GM18526 (cell line): Measurements from ENCODE around the gene FN3KRP.

Experiments
- POLR2A ChIP-seq: IDR thresholded peaks from 3 replicates; pipeline ENCODE4 v1.6.1; 2011; ENCODE audit not compliant: insufficient read length; ENCODE audit errors: extremely low read depth

The FN3KRP gene

GRCh38 chr17:82740906-82741759, 24.6 kb downstream of the FN3KRP start:
- TF ChIP-seq POLR2A, result no peak

- no peak for TF ChIP-seq POLR2A
Observed at GRCh38 chr17:82743344-82744219, 27.1 kb downstream of the FN3KRP start.

GRCh38 chr17:82745524-82745923, 29.0 kb downstream of the FN3KRP start:
- no peak for TF ChIP-seq POLR2A

GRCh38 chr17:82748756-82749155, 32.2 kb downstream of the FN3KRP start:
- no peak for TF ChIP-seq POLR2A

GRCh38 chr17:82750241-82750908, 33.9 kb downstream of the FN3KRP start:
- TF ChIP-seq POLR2A, result no peak

- TF ChIP-seq POLR2A, result no peak
Observed at GRCh38 chr17:82751171-82751570, 34.7 kb downstream of the FN3KRP start.

GRCh38 chr17:82751571-82752370, 35.3 kb downstream of the FN3KRP start, which contains the start of gene TBCD:
Gene TBCD, plus strand, starts transcription at chr17:82752065. Its CDS starts 129 bp downstream, at chr17:82752194.
- TF ChIP-seq POLR2A, result no peak

- no peak for TF ChIP-seq POLR2A
Observed at GRCh38 chr17:82752371-82753200, 36.1 kb downstream of the FN3KRP start.

- no peak for TF ChIP-seq POLR2A
Observed at GRCh38 chr17:82753201-82753464, 36.6 kb downstream of the FN3KRP start.

- TF ChIP-seq POLR2A, result no peak
Observed at GRCh38 chr17:82754297-82755208, 38.0 kb downstream of the FN3KRP start.

- TF ChIP-seq POLR2A, result no peak
Observed at GRCh38 chr17:82756166-82756565, 39.7 kb downstream of the FN3KRP start.

- TF ChIP-seq POLR2A, result no peak
Observed at GRCh38 chr17:82765371-82765770, 48.9 kb downstream of the FN3KRP start.
